OCI-LY7 (cell line): ENCODE data around the gene ING4. TPM values are rescaled to one million over a fixed set of nuclear protein-coding genes. Genes with fewer than 3 reads are reported as not detected.

Source experiments
- BruUV-seq: library from RNA; stranded (reverse); fragments of 400-500 nt; replicated peaks from 2 replicates; lab custom pipeline; 2021; lab: Mats Ljungman, UMichigan
- CTCF ChIA-PET: fragments of 300-600 bp; sonication (Branson Sonifier 250); formaldehyde crosslinking; loops from one replicate; lab custom pipeline; 2022; ENCODE audit warnings: antibody characterized with exemption; ENCODE audit not compliant: unreplicated experiment; lab: Charles Lee
- POLR2A ChIA-PET: fragments of 300-600 bp; sonication (Branson Sonifier 250); formaldehyde crosslinking; loops from one replicate; lab custom pipeline; 2022; ENCODE audit warnings: antibody characterized with exemption; lab: Charles Lee
- DNase-seq: peaks from one replicate; pipeline ENCODE4 v3.0.0-alpha.2; 2015; ENCODE audit warnings: low spot score
- H2AFZ ChIP-seq: fragments of 200-600 bp; sonication (generic), shearing (Covaris generic); 2 replicates; pipeline ENCODE4 v1.6.1; 2014; ENCODE audit warnings: mild to moderate bottlenecking, antibody characterized with exemption, low read length, moderate library complexity
- H3K27ac ChIP-seq: fragments of 200-600 bp; sonication (generic); 2 replicates; pipeline ENCODE4 v1.5.1; 2014; ENCODE audit warnings: mixed run types, low read depth, mild to moderate bottlenecking, moderate library complexity, low read length, inconsistent platforms; ENCODE audit not compliant: poor library complexity, severe bottlenecking
- H3K36me3 ChIP-seq: fragments of 200-600 bp; sonication (generic); 2 replicates; pipeline ENCODE4 v1.6.1; 2014; ENCODE audit warnings: mild to moderate bottlenecking, antibody characterized with exemption, low read length, moderate library complexity, mixed read lengths; ENCODE audit not compliant: insufficient read depth
- H3K4me1 ChIP-seq: fragments of 200-600 bp; sonication (generic); 2 replicates; pipeline ENCODE4 v1.5.1; 2014; ENCODE audit warnings: mild to moderate bottlenecking, low read length; ENCODE audit not compliant: insufficient read depth, poor library complexity, severe bottlenecking
- H3K4me2 ChIP-seq: fragments of 200-600 bp; sonication (generic); 2 replicates; pipeline ENCODE4 v1.6.1; 2014; ENCODE audit warnings: mild to moderate bottlenecking, low read length
- H3K4me3 ChIP-seq: fragments of 200-600 bp; sonication (generic); 2 replicates; pipeline ENCODE4 v1.5.1; 2014; ENCODE audit warnings: mild to moderate bottlenecking, low read depth, low read length; ENCODE audit not compliant: poor library complexity, severe bottlenecking
- H3K79me2 ChIP-seq: fragments of 200-600 bp; sonication (generic); 2 replicates; pipeline ENCODE4 v1.6.1; 2016; ENCODE audit warnings: low read depth, mild to moderate bottlenecking, low read length, moderate library complexity, mixed read lengths; ENCODE audit not compliant: insufficient read depth
- H3K9me2 ChIP-seq: fragments of 200-600 bp; sonication (generic); 2 replicates; pipeline ENCODE4 v1.6.1; 2016; ENCODE audit warnings: mild to moderate bottlenecking, low read length, mixed read lengths; ENCODE audit not compliant: insufficient read depth
- H3K9me3 ChIP-seq: fragments of 200-600 bp; sonication (generic); 2 replicates; pipeline ENCODE4 v1.6.1; 2014; ENCODE audit warnings: mild to moderate bottlenecking, mixed run types, low read length, mixed read lengths
- H4K20me1 ChIP-seq: fragments of 200-600 bp; sonication (generic); 2 replicates; pipeline ENCODE4 v1.6.1; 2014; ENCODE audit warnings: mild to moderate bottlenecking, antibody characterized with exemption, low read length, moderate library complexity, mixed read lengths; ENCODE audit not compliant: insufficient read depth
- CTCF ChIP-seq: fragments of 200-600 bp; sonication (generic); conservative IDR thresholded peaks from 2 replicates; pipeline ENCODE4 v1.5.1; 2014; ENCODE audit warnings: mild to moderate bottlenecking, antibody characterized with exemption, low read length, moderate library complexity, mixed read lengths
- EZH2phosphoT487 ChIP-seq: fragments of 200-600 bp; sonication (generic); IDR thresholded peaks from 2 replicates; pipeline ENCODE4 v1.6.1; 2018; ENCODE audit warnings: low read depth, borderline replicate concordance, mild to moderate bottlenecking, mixed run types, antibody characterized with exemption, low read length, moderate library complexity, mixed read lengths
- intact Hi-C: fragments of 100-400 bp; cut with micrococcal nuclease; formaldehyde crosslinking; loops from one replicate; pipeline ENCODE4 v1.10.0; 2022; ENCODE audit not compliant: unreplicated experiment
- total RNA-seq, 2 experiments: library from RNA; depleted of rRNA in 1 of 2; stranded (reverse); fragments of >200 nt in 1 of 2; shearing (Covaris generic) in 1 of 2; gene quantifications; 2 replicates each; pipeline ENCODE4 v1.2.3, GENCODE V29; 2014 to 2022

Gene ING4
- total RNA-seq, 2 experiments from 2014 or later = 27.1 to 30.8 TPM

GRCh38 chr12:6604259-6605029 lies 58.5 kb downstream of the ING4 start:
- Histone ChIP-seq H4K20me1 (peaks cover 18% of the 10 kb centered on the region), H3K4me2 (peak overlapping the region; percentile 94), H3K27ac (peak overlapping the region; percentile 75), H3K79me2 (peaks cover 41% of the 10 kb centered on the region), H3K4me1 (peaks cover 45% of the 10 kb centered on the region), H3K4me3 (peak overlapping the region; percentile 78), H3K36me3 (peaks cover 65% of the 10 kb centered on the region), H3K9me2 (no peaks in the 10 kb centered on the region), H2AFZ (no peak overlapping the region), H3K9me3 (no peaks in the 10 kb centered on the region)
- TF ChIP-seq EZH2phosphoT487 = no peak
- TF ChIP-seq CTCF = no peak
- no TSS peak for BruUV-seq
- ChIA-PET CTCF (no interaction called here), POLR2A (interaction anchor here (0.5 to 1.9 kb wide), 10 partner anchors 8 to 365 kb away, joined by 3 to 6 read pairs (median 3); partner anchors contain the start of gene NOP2)
- intact Hi-C loops = loop anchor here (5.0 kb wide), 1 partner anchor 83 kb away; the partner anchor contains the start of gene ZNF384
- no peak for DNase-seq

GRCh38 chr12:6603095-6603567 lies 59.8 kb downstream of the ING4 start:
- intact Hi-C loops = no loop called here
- Histone ChIP-seq H3K9me2 (no peaks in the 10 kb centered on the region), H3K4me3 (peak overlapping the region; percentile 50), H3K9me3 (no peaks in the 10 kb centered on the region), H3K79me2 (peaks cover 41% of the 10 kb centered on the region), H4K20me1 (peaks cover 18% of the 10 kb centered on the region), H3K4me2 (peak overlapping the region; percentile 94), H2AFZ (no peak overlapping the region), H3K4me1 (peaks cover 41% of the 10 kb centered on the region), H3K27ac (peak overlapping the region; percentile 5), H3K36me3 (peaks cover 76% of the 10 kb centered on the region)
- DNase-seq = peak; percentile 37
- no TSS peak for BruUV-seq
- no peak for TF ChIP-seq CTCF
- ChIA-PET CTCF (interaction anchor here (0.5 to 0.8 kb wide), 2 partner anchors 11 to 65 kb away, joined by 3 to 6 read pairs; no protein-coding TSS in a partner anchor), POLR2A (interaction anchor here (0.5 to 1.2 kb wide), 3 partner anchors 31 to 154 kb away, joined by 3 to 4 read pairs (median 4); no protein-coding TSS in a partner anchor)
